Activated CD4-positive, alpha-beta T cell treated with anti-CD3 and anti-CD28 coated beads for 36 hours (primary cell): ENCODE data around the gene IVD. TPM values are rescaled to one million over a fixed set of nuclear protein-coding genes. Genes with fewer than 3 reads are reported as not detected.

Source experiments
- ATAC-seq: fragments of 200-7000 bp; cut with Tn5 transposase; one replicate; pipeline ENCODE4 v1.10.0; 2021; ENCODE audit warnings: mild to moderate bottlenecking, moderate library complexity
- CTCF ChIA-PET: fragments of 350-600 bp; sonication (Branson Sonifier 250); formaldehyde crosslinking; loops from one replicate; lab custom pipeline; 2021; ENCODE audit warnings: antibody characterized with exemption; lab: Charles Lee
- POLR2A ChIA-PET: fragments of 350-600 bp; sonication (Branson Sonifier 250); formaldehyde crosslinking; loops from one replicate; lab custom pipeline; 2021; ENCODE audit warnings: antibody characterized with exemption, inconsistent platforms; lab: Charles Lee
- DNase-seq: peaks from one replicate; pipeline ENCODE4 v3.0.0-alpha.2; 2020
- H3K27ac Mint-ChIP-seq: one replicate; pipeline ENCODE4 v1.8.0; 2021; ENCODE audit warnings: mixed read lengths
- H3K27me3 Mint-ChIP-seq: one replicate; pipeline ENCODE4 v1.8.0; 2021; ENCODE audit warnings: mixed read lengths
- H3K36me3 Mint-ChIP-seq: one replicate; pipeline ENCODE4 v1.8.0; 2021; ENCODE audit warnings: low read depth, mixed read lengths
- H3K4me1 Mint-ChIP-seq: one replicate; pipeline ENCODE4 v1.8.0; 2021; ENCODE audit warnings: mixed read lengths
- H3K4me3 Mint-ChIP-seq: one replicate; pipeline ENCODE4 v1.8.0; 2021; ENCODE audit warnings: mild to moderate bottlenecking, moderate library complexity, mixed read lengths
- H3K9me3 Mint-ChIP-seq: one replicate; pipeline ENCODE4 v1.8.0; 2021; ENCODE audit warnings: low read depth, mixed read lengths
- intact Hi-C, 2 experiments: fragments of 100-400 bp; cut with DNase I in 1 of 2; cut with micrococcal nuclease in 1 of 2; formaldehyde crosslinking; loops; one replicate each; pipeline versions ENCODE4 v1.14.2 to v1.15.1; 2022 to 2024; cut with DNase I, micrococcal nuclease
- total RNA-seq, 2 experiments: library from RNA; stranded (reverse); gene quantifications; one replicate each; pipeline ENCODE4 v1.2.3, GENCODE V29; 2021

IVD gene
- total RNA-seq, 2 experiments from 2014 or later: 30.8 to 46.2 TPM

GRCh38 chr15:40365016-40365415 is 40.6 kb upstream of the IVD start:
- POLR2A ChIA-PET: interaction anchor here (0.6 to 1.1 kb wide), 2 partner anchors 17 to 80 kb away, joined by 3 read pairs; partner anchors contain the start of gene KNSTRN
- H3K27me3 Mint-ChIP-seq: no peaks in the 10 kb centered on the region
- H3K4me1 Mint-ChIP-seq: peaks cover 8% of the 10 kb centered on the region

GRCh38 chr15:40365624-40366456 is 39.8 kb upstream of the IVD start:
- Mint-ChIP-seq H3K4me3 (no peak overlapping the region), H3K27me3 (no peaks in the 10 kb centered on the region), H3K36me3 (no peaks in the 10 kb centered on the region), H3K4me1 (peaks cover 8% of the 10 kb centered on the region), H3K9me3 (no peaks in the 10 kb centered on the region), H3K27ac (no peak overlapping the region)
- POLR2A ChIA-PET: interaction anchor here (0.6 to 1.1 kb wide), 2 partner anchors 16 to 81 kb away, joined by 3 read pairs; partner anchors contain the start of gene KNSTRN
- no peak for ATAC-seq
- intact Hi-C loops: loop anchor here in 1 of 2 experiments (5.0 kb wide), 2 partner anchors 41 to 44 kb away; partner anchors contain the start of genes INAFM2 and IVD
- CTCF ChIA-PET: interaction anchor here (0.8 to 2.6 kb wide), 7 partner anchors 11 to 159 kb away, joined by 3 to 10 read pairs (median 4); no protein-coding TSS in a partner anchor
- no peak for DNase-seq

More at GRCh38 chr15:40365016-40365415, 40.6 kb upstream of the IVD start:
- Mint-ChIP-seq H3K36me3 (no peaks in the 10 kb centered on the region), H3K27ac (no peak overlapping the region), H3K4me3 (no peak overlapping the region), H3K9me3 (no peaks in the 10 kb centered on the region)
- CTCF ChIA-PET: interaction anchor here (0.6 to 2.6 kb wide), 7 partner anchors 10 to 85 kb away, joined by 3 to 10 read pairs (median 4); no protein-coding TSS in a partner anchor
- no peak for ATAC-seq
- intact Hi-C loops: loop anchor here in 1 of 2 experiments (5.0 kb wide), 2 partner anchors 42 to 43 kb away; partner anchors contain the start of genes INAFM2 and IVD
- DNase-seq: no peak

GRCh38 chr15:40366457-40367370 is 38.9 kb upstream of the IVD start:
- H3K27me3 Mint-ChIP-seq: no peaks in the 10 kb centered on the region
- ChIA-PET POLR2A (no interaction called here), CTCF (interaction anchor here (0.6 to 3.1 kb wide), 17 partner anchors 9 to 158 kb away, joined by 3 to 18 read pairs (median 5); partner anchors contain the start of genes DISP2, IVD and KNSTRN)
- ATAC-seq: no peak
- intact Hi-C loops: loop anchor here in 1 of 2 experiments (5.0 kb wide), 2 partner anchors 41 to 44 kb away; partner anchors contain the start of genes INAFM2 and IVD
- peak overlapping the region; percentile 74 for H3K4me3 Mint-ChIP-seq
- no peaks in the 10 kb centered on the region for H3K36me3 Mint-ChIP-seq
- peaks cover 8% of the 10 kb centered on the region for H3K4me1 Mint-ChIP-seq
- DNase-seq: no peak
- no peak overlapping the region for H3K27ac Mint-ChIP-seq
- no peaks in the 10 kb centered on the region for H3K9me3 Mint-ChIP-seq

GRCh38 chr15:40367371-40367685 is 38.3 kb upstream of the IVD start:
- H3K27ac Mint-ChIP-seq: peak overlapping the region; percentile 51
- ATAC-seq (peak; percentile 5), DNase-seq (no peak)
- no peaks in the 10 kb centered on the region for H3K9me3 Mint-ChIP-seq
- intact Hi-C loops: loop anchor here in 1 of 2 experiments (5.0 kb wide), 2 partner anchors 40 to 45 kb away; partner anchors contain the start of genes INAFM2 and IVD
- peak overlapping the region; percentile 74 for H3K4me3 Mint-ChIP-seq
- peaks cover 8% of the 10 kb centered on the region for H3K4me1 Mint-ChIP-seq
- ChIA-PET POLR2A (no interaction called here), CTCF (interaction anchor here (0.6 to 3.1 kb wide), 20 partner anchors 9 to 140 kb away, joined by 3 to 18 read pairs (median 4); partner anchors contain the start of genes DISP2, IVD, KNSTRN and PLCB2)
- no peaks in the 10 kb centered on the region for H3K36me3 Mint-ChIP-seq
- no peaks in the 10 kb centered on the region for H3K27me3 Mint-ChIP-seq

- Mint-ChIP-seq H3K27ac (peak overlapping the region; percentile 51), H3K9me3 (no peaks in the 10 kb centered on the region), H3K4me3 (peak overlapping the region; percentile 74), H3K4me1 (peaks cover 8% of the 10 kb centered on the region), H3K27me3 (no peaks in the 10 kb centered on the region), H3K36me3 (no peaks in the 10 kb centered on the region)
- ChIA-PET CTCF (interaction anchor here (0.6 to 3.1 kb wide), 28 partner anchors 9 to 140 kb away, joined by 3 to 18 read pairs (median 4); partner anchors contain the start of genes DISP2, IVD, KNSTRN and PLCB2), POLR2A (no interaction called here)
- DNase-seq (peak; percentile 94), ATAC-seq (peak; percentile 98)
- intact Hi-C loops: loop anchor here (1.0 to 5.0 kb wide), 8 partner anchors 10 to 54 kb away; partner anchors contain the start of genes INAFM2 (in 2 of the 2), IVD (in 2 of the 2), KNSTRN (in 2 of the 2) and DISP2 (in 1 of the 2)
Measured at GRCh38 chr15:40367686-40368611, 37.6 kb upstream of the IVD start.

GRCh38 chr15:40368719-40369473 is 36.7 kb upstream of the IVD start:
- DNase-seq: no peak
- Mint-ChIP-seq H3K4me1 (peaks cover 8% of the 10 kb centered on the region), H3K9me3 (no peaks in the 10 kb centered on the region), H3K4me3 (no peak overlapping the region), H3K27ac (no peak overlapping the region), H3K36me3 (no peaks in the 10 kb centered on the region), H3K27me3 (no peaks in the 10 kb centered on the region)
- no peak for ATAC-seq
- POLR2A ChIA-PET: interaction anchor here (1.6 kb wide), 1 partner anchor 46 kb away, joined by 3 read pairs; no protein-coding TSS in a partner anchor
- intact Hi-C loops: loop anchor here (1.0 to 5.0 kb wide), 8 partner anchors 11 to 53 kb away; partner anchors contain the start of genes INAFM2 (in 2 of the 2), IVD (in 2 of the 2), KNSTRN (in 2 of the 2) and DISP2 (in 1 of the 2)
- CTCF ChIA-PET: interaction anchor here (0.6 to 3.1 kb wide), 18 partner anchors 8 to 270 kb away, joined by 3 to 18 read pairs (median 4); partner anchors contain the start of genes KNSTRN and PLCB2

- H3K36me3 Mint-ChIP-seq: no peaks in the 10 kb centered on the region
- H3K27ac Mint-ChIP-seq: no peak overlapping the region
- ChIA-PET CTCF (interaction anchor here (1.0 to 3.1 kb wide), 6 partner anchors 9 to 53 kb away, joined by 3 to 18 read pairs (median 8); partner anchors contain the start of genes IVD and KNSTRN), POLR2A (interaction anchor here (1.6 kb wide), 1 partner anchor 47 kb away, joined by 3 read pairs; no protein-coding TSS in a partner anchor)
- no peak for DNase-seq
- intact Hi-C loops: loop anchor here in 1 of 2 experiments (5.0 kb wide), 2 partner anchors 38 to 47 kb away; partner anchors contain the start of genes INAFM2 and IVD
- H3K4me3 Mint-ChIP-seq: no peak overlapping the region
- ATAC-seq: no peak
- no peaks in the 10 kb centered on the region for H3K9me3 Mint-ChIP-seq
- peaks cover 8% of the 10 kb centered on the region for H3K4me1 Mint-ChIP-seq
- no peaks in the 10 kb centered on the region for H3K27me3 Mint-ChIP-seq
Measured at GRCh38 chr15:40369474-40369869, 36.1 kb upstream of the IVD start.

- Mint-ChIP-seq H3K27ac (no peak overlapping the region), H3K9me3 (no peaks in the 10 kb centered on the region), H3K4me1 (peaks cover 8% of the 10 kb centered on the region), H3K4me3 (no peak overlapping the region), H3K27me3 (no peaks in the 10 kb centered on the region), H3K36me3 (no peaks in the 10 kb centered on the region)
- ATAC-seq (no peak), DNase-seq (no peak)
- intact Hi-C loops: loop anchor here in 1 of 2 experiments (5.0 kb wide), 2 partner anchors 37 to 48 kb away; partner anchors contain the start of genes INAFM2 and IVD
- ChIA-PET CTCF (interaction anchor here (0.9 to 3.1 kb wide), 4 partner anchors 9 to 52 kb away, joined by 3 to 13 read pairs (median 4); partner anchors contain the start of gene IVD), POLR2A (interaction anchor here (1.6 kb wide), 1 partner anchor 47 kb away, joined by 3 read pairs; no protein-coding TSS in a partner anchor)
Measured at GRCh38 chr15:40369971-40370370, 35.6 kb upstream of the IVD start.

GRCh38 chr15:40372981-40373380 is 32.6 kb upstream of the IVD start:
- DNase-seq: no peak
- Mint-ChIP-seq H3K27ac (no peak overlapping the region), H3K36me3 (no peaks in the 10 kb centered on the region), H3K9me3 (no peaks in the 10 kb centered on the region), H3K4me1 (no peaks in the 10 kb centered on the region), H3K4me3 (no peak overlapping the region), H3K27me3 (no peaks in the 10 kb centered on the region)
- intact Hi-C loops: no loop called here
- ATAC-seq: no peak
- ChIA-PET POLR2A (no interaction called here), CTCF (interaction anchor here (0.7 to 2.2 kb wide), 3 partner anchors 9 to 687 kb away, joined by 3 to 6 read pairs (median 3); partner anchors contain the start of gene KNSTRN)
